ENCODE results near the gene IMMP2L. TPM values are rescaled to one million over a fixed set of nuclear protein-coding genes. Genes with fewer than 3 reads are reported as not detected.

IMMP2L gene
- total and polyA plus RNA-seq, 4 donors: 9.2 to 34.7 (median 11.1) TPM

- ATAC-seq (ENCODE audit: insufficient read depth, low FRiP score): no peak
These were observed 229.3 kb downstream of the IMMP2L start for GRCh38 chr7:111333010-111333409.

GRCh38 chr7:111330235-111330523, 232.1 kb downstream of the IMMP2L start:
- TF ChIP-seq CTCF (IDR thresholded peaks at IDR 0.05; ENCODE audit: control extremely low read depth, extremely low read depth): no peak
- no peaks in the 10 kb centered on the region for H3K36me3 ChIP-seq (ENCODE audit: control insufficient read depth in 4 of 4, insufficient read depth in 4 of 4, low read length in 4 of 4)
- H3K27me3 ChIP-seq (ENCODE audit: control insufficient read depth in 3 of 3, insufficient read depth in 3 of 3, low read length in 2 of 3): no peaks in the 10 kb centered on the region
- H3K9me3 ChIP-seq (ENCODE audit: control insufficient read depth in 4 of 4, insufficient read depth in 3 of 4, low read length in 3 of 4): peaks cover 0 to 2% (median 0%) of the 10 kb centered on the region in 4 donors
- no peak overlapping the region for H3K27ac ChIP-seq (ENCODE audit: low read depth in 1 of 2, low read length in 1 of 2)
- ATAC-seq (ENCODE audit: insufficient read depth, low FRiP score) (no peak), DNase-seq (no peak)
- 68 to 82% methylated on average over 1 of the region's 1 CpG for WGBS, 2 donors
- no peaks in the 10 kb centered on the region for H3K4me1 ChIP-seq (ENCODE audit: control insufficient read depth in 5 of 5, insufficient read depth in 5 of 5, low read length in 5 of 5)
- H3K4me3 ChIP-seq: no peak overlapping the region
- no peak overlapping the region for H3K9ac ChIP-seq (ENCODE audit: insufficient read depth in 1 of 2, low read length in 2 of 2)

More at GRCh38 chr7:111333010-111333409, 229.3 kb downstream of the IMMP2L start:
- H3K9me3 ChIP-seq (ENCODE audit: control insufficient read depth in 4 of 4, insufficient read depth in 3 of 4, low read length in 3 of 4): peaks cover 0 to 2% (median 0%) of the 10 kb centered on the region in 4 donors
- 85 to 88% methylated on average over 1 of the region's 1 CpG for WGBS, 2 donors
- TF ChIP-seq CTCF (IDR thresholded peaks at IDR 0.05; ENCODE audit: control extremely low read depth, extremely low read depth): no peak
- DNase-seq: no peak
- H3K9ac ChIP-seq (ENCODE audit: insufficient read depth in 1 of 2, low read length in 2 of 2): no peak overlapping the region
- H3K36me3 ChIP-seq (ENCODE audit: control insufficient read depth in 4 of 4, insufficient read depth in 4 of 4, low read length in 4 of 4): no peaks in the 10 kb centered on the region
- H3K27me3 ChIP-seq (ENCODE audit: control insufficient read depth in 3 of 3, insufficient read depth in 3 of 3, low read length in 2 of 3): no peaks in the 10 kb centered on the region
- no peaks in the 10 kb centered on the region for H3K4me1 ChIP-seq (ENCODE audit: control insufficient read depth in 5 of 5, insufficient read depth in 5 of 5, low read length in 5 of 5)
- no peak overlapping the region for H3K27ac ChIP-seq (ENCODE audit: low read depth in 1 of 2, low read length in 1 of 2)
- no peak overlapping the region for H3K4me3 ChIP-seq

GRCh38 chr7:111329367-111330234, 232.7 kb downstream of the IMMP2L start:
- DNase-seq: peak in 1 of 3 donors; percentile 3
- H3K27ac ChIP-seq (ENCODE audit: low read depth in 1 of 2, low read length in 1 of 2): no peak overlapping the region
- H3K9ac ChIP-seq (ENCODE audit: insufficient read depth in 1 of 2, low read length in 2 of 2): no peak overlapping the region
- no peak for ATAC-seq (ENCODE audit: insufficient read depth, low FRiP score)
- H3K9me3 ChIP-seq (ENCODE audit: control insufficient read depth in 4 of 4, insufficient read depth in 3 of 4, low read length in 3 of 4): peaks cover 0 to 2% (median 0%) of the 10 kb centered on the region in 4 donors
- no peaks in the 10 kb centered on the region for H3K27me3 ChIP-seq (ENCODE audit: control insufficient read depth in 3 of 3, insufficient read depth in 3 of 3, low read length in 2 of 3)
- no peak for TF ChIP-seq CTCF (IDR thresholded peaks at IDR 0.05; ENCODE audit: control extremely low read depth, extremely low read depth)
- no peaks in the 10 kb centered on the region for H3K4me1 ChIP-seq (ENCODE audit: control insufficient read depth in 5 of 5, insufficient read depth in 5 of 5, low read length in 5 of 5)
- 84% methylated on average over 5 of the region's 5 CpGs for WGBS, 2 donors
- H3K4me3 ChIP-seq: no peak overlapping the region
- H3K36me3 ChIP-seq (ENCODE audit: control insufficient read depth in 4 of 4, insufficient read depth in 4 of 4, low read length in 4 of 4): no peaks in the 10 kb centered on the region

Data from lung (tissue), 12 donors.